ENCODE measurements around the gene ATP6V0A4.

Gene ATP6V0A4

DNA sequence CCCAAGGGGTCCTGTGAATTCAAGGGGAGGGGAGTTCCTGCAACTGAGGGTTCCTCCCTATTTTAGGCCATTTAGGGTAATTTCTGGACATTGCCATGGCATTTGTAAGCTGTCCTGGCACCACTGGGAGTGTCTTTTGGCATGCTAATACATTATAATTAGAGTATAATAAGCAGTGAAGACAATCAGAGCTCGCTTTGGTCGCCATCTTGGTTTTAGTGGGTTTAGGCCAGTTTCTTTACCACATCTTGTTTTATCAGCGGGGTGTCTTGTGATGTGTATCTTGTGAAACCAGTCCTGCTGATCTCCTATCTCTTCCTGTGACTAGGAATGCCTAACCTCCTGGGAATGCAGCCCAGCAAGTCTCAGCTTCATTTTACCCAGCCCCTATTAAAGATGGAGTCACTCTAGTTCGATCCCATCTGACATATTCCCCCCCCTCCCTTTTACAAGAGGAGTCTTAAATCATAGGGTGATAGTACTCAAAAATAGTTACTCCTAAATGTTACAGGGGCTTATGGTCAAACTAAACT is 140.1 kb downstream of the ATP6V0A4 start:
- Histone ChIP-seq H3K9ac (ENCODE audit: low read length) (no peak overlapping the region), H3K79me1 (replicated peaks; ENCODE audit: low read length, poor library complexity, severe bottlenecking) (no peaks in the 10 kb centered on the region), H2BK15ac (ENCODE audit: low read depth, poor library complexity, severe bottlenecking) (no peak overlapping the region), H2BK12ac (ENCODE audit: low read length in 2 of 2) (no peak overlapping the region), H2AK5ac (ENCODE audit: low read length, severe bottlenecking) (no peak overlapping the region), H3K27ac (ENCODE audit: low read length, poor library complexity, severe bottlenecking) (no peak overlapping the region), H3K4me1 (ENCODE audit: control insufficient read depth, insufficient read depth, low read depth, low read length) (no peaks in the 10 kb centered on the region), H3K23ac (ENCODE audit: low read length in 2 of 2) (no peak overlapping the region), H3K18ac (ENCODE audit: low read depth in 1 of 2, low read length in 2 of 2) (no peak overlapping the region), H2BK120ac (ENCODE audit: low read depth, low read length) (no peak overlapping the region), H3K9me3 (ENCODE audit: control insufficient read depth, low read length) (peaks cover 23% of the 10 kb centered on the region), H2AFZ (ENCODE audit: low read depth, low read length) (no peak overlapping the region), H3K4me2 (ENCODE audit: low read length, poor library complexity, severe bottlenecking) (no peak overlapping the region), H4K8ac (ENCODE audit: low read length) (no peak overlapping the region), H3K14ac (ENCODE audit: low read length in 2 of 2) (no peak overlapping the region), H2BK5ac (ENCODE audit: low read depth, low read length, poor library complexity, severe bottlenecking) (no peak overlapping the region), H3K4me3 (ENCODE audit: insufficient read depth in 1 of 2, low read depth in 1 of 2, low read length in 2 of 2) (no peak overlapping the region), H3K27me3 (ENCODE audit: control insufficient read depth in 1 of 2, insufficient read depth in 1 of 2, low read length in 2 of 2) (peaks cover 0 to 17% of the 10 kb centered on the region in 2 experiments), H3K4ac (ENCODE audit: low read depth in 1 of 2, low read length in 2 of 2) (no peak overlapping the region), H3K36me3 (ENCODE audit: control insufficient read depth in 1 of 2, insufficient read depth in 2 of 2, low read depth in 1 of 2, low read length in 2 of 2) (no peaks in the 10 kb centered on the region), H4K91ac (ENCODE audit: low read length) (no peak overlapping the region)
- DNase-seq = no peak
- 43% methylated on average over 2 of the region's 4 CpGs for WGBS

DNA sequence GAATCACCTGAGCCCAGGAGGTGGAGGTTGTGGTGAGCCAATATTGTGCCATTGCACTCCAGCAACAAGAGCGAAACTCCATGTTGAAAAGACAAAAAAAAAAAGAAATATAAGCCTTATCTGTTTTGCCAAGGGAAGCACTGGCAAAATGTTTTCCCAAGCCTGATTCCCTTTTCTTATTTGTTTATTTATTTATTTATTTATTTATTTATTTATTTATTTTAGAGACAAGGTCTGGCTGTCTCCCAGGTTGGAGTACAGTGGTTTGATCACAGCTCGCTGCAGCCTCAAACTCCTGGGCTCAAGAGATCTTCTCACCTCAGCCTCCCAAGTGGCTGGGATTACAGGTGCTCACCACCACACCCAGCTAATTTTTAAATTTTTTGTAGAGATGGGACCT is 141.0 kb downstream of the ATP6V0A4 start:
- Histone ChIP-seq H3K27ac (ENCODE audit: low read length, poor library complexity, severe bottlenecking) (no peak overlapping the region), H3K4ac (ENCODE audit: low read depth in 1 of 2, low read length in 2 of 2) (no peak overlapping the region), H2BK15ac (ENCODE audit: low read depth, poor library complexity, severe bottlenecking) (no peak overlapping the region), H3K9me3 (ENCODE audit: control insufficient read depth, low read length) (peaks cover 25% of the 10 kb centered on the region), H2AK5ac (ENCODE audit: low read length, severe bottlenecking) (no peak overlapping the region), H3K4me1 (ENCODE audit: control insufficient read depth, insufficient read depth, low read depth, low read length) (no peaks in the 10 kb centered on the region), H3K4me3 (ENCODE audit: insufficient read depth in 1 of 2, low read depth in 1 of 2, low read length in 2 of 2) (no peak overlapping the region), H3K27me3 (ENCODE audit: control insufficient read depth in 1 of 2, insufficient read depth in 1 of 2, low read length in 2 of 2) (peaks cover 0 to 10% of the 10 kb centered on the region in 2 experiments), H3K36me3 (ENCODE audit: control insufficient read depth in 1 of 2, insufficient read depth in 2 of 2, low read depth in 1 of 2, low read length in 2 of 2) (no peaks in the 10 kb centered on the region), H4K91ac (ENCODE audit: low read length) (no peak overlapping the region), H2BK12ac (ENCODE audit: low read length in 2 of 2) (no peak overlapping the region), H3K23ac (ENCODE audit: low read length in 2 of 2) (no peak overlapping the region), H2BK5ac (ENCODE audit: low read depth, low read length, poor library complexity, severe bottlenecking) (no peak overlapping the region), H3K9ac (ENCODE audit: low read length) (no peak overlapping the region), H4K8ac (ENCODE audit: low read length) (no peak overlapping the region), H3K14ac (ENCODE audit: low read length in 2 of 2) (no peak overlapping the region), H2BK120ac (ENCODE audit: low read depth, low read length) (no peak overlapping the region), H3K18ac (ENCODE audit: low read depth in 1 of 2, low read length in 2 of 2) (no peak overlapping the region), H3K4me2 (ENCODE audit: low read length, poor library complexity, severe bottlenecking) (no peak overlapping the region), H3K79me1 (replicated peaks; ENCODE audit: low read length, poor library complexity, severe bottlenecking) (no peaks in the 10 kb centered on the region), H2AFZ (ENCODE audit: low read depth, low read length) (no peak overlapping the region)
- WGBS = 86% methylated on average over 1 of the region's 2 CpGs
- DNase-seq = no peak

Measured in mesenchymal stem cell (in vitro differentiated cells and primary cell).